Measurements from ENCODE around the gene ATOX1. TPM values are rescaled to one million over a fixed set of nuclear protein-coding genes. Genes with fewer than 3 reads are reported as not detected.

Gene ATOX1
- polyA plus RNA-seq, 1 of the 3 experiments (the other 2 are of a cell fraction), result 497 TPM

GRCh38 chr5:151739939-151740335, 18.5 kb downstream of the ATOX1 start (continued):
- TF ChIP-seq REST (IDR thresholded peaks at IDR 0.05; ENCODE audit: low read depth, low read length), result 0 out of 2 replicates have a peak, but pooled peaks have one; percentile 2
- no peak for TF ChIP-seq RFX5 (IDR thresholded peaks at IDR 0.05; ENCODE audit: low read length)
- TF ChIP-seq RAD21 (IDR thresholded peaks at IDR 0.05; ENCODE audit: low read length), result no peak
- peak; percentile 12; the same call in 1 of the 2 replicates for TF ChIP-seq SMC3 (IDR thresholded peaks at IDR 0.05; ENCODE audit: low read depth, low read length)
- TF ChIP-seq CTCF (IDR thresholded peaks at IDR 0.05), result no peak
- TF ChIP-seq USF2 (IDR thresholded peaks at IDR 0.05; ENCODE audit: borderline replicate concordance, low read depth, low read length), result no peak
- peak; percentile 66; the same call in 1 of the 2 replicates for TF ChIP-seq PBX3 (IDR thresholded peaks at IDR 0.05)
- TF ChIP-seq EP300 (IDR thresholded peaks at IDR 0.05; ENCODE audit: borderline replicate concordance in 1 of 2, low read depth in 1 of 2, low read length in 1 of 2), result peak; percentile 70 to 85
- TF ChIP-seq FOSL2 (IDR thresholded peaks at IDR 0.05; ENCODE audit: borderline replicate concordance, low read depth), result peak; percentile 92
- TF ChIP-seq USF1 (IDR thresholded peaks at IDR 0.05; ENCODE audit: borderline replicate concordance, low read depth), result no peak
- no peak for TF ChIP-seq NRF1 (IDR thresholded peaks at IDR 0.05; ENCODE audit: low read depth, low read length)

Measured in SK-N-SH (cell line).